ENCODE measurements around the gene ABCA7. TPM values are rescaled to one million over a fixed set of nuclear protein-coding genes. Genes with fewer than 3 reads are reported as not detected.

ABCA7 gene
- total and polyA plus RNA-seq, 2 of the 8 experiments (the other 6 are each of a cell fraction or from before 2014, with no cell fraction given) = 10.4 to 25.6 TPM

DNA sequence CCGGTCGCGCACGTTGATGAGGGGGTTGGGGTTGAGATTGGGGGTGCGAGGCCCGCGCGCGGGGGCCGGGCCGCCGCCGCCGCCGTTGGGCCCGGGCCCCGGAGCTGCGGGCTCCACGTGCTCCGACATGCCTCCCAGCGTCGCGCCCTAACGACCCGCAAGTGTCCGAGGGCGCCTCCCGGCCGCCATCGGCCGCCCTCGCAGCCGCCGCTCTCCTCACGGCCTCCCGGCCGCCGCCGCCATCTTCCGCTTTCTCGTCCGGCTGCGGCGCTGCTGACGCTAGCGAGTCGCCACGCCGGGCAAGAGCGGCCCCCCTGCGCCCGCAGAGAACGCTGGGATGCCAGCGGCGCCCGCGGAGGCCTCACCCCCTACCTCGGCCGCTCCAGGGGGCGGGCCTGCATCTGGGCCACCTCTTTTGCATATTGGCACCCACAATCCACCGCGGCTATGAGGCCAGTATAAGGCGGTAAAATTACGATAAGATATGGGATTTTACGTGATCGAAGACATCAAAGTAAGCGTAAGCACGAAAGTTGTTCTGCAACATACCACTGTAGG is 19.0 kb upstream of the ABCA7 start, which contains the start of gene TMEM259 (continued):
- TF ChIP-seq NANOG (IDR thresholded peaks at IDR 0.05; ENCODE audit: insufficient read depth, low read depth, low read length, poor library complexity, severe bottlenecking) = no peak
- no peak for TF ChIP-seq ASH2L (IDR thresholded peaks at IDR 0.05; ENCODE audit: low read length)
- TF ChIP-seq GABPA (IDR thresholded peaks at IDR 0.05; ENCODE audit: borderline replicate concordance, insufficient read depth, low read length) = no peak
- no peak; the same call in 1 of the 2 replicates for TF ChIP-seq CREB1 (IDR thresholded peaks at IDR 0.05)
- no peak for TF ChIP-seq CHD1 (IDR thresholded peaks at IDR 0.05; ENCODE audit: low read depth, low read length)
- no peak for TF ChIP-seq EZH2 (IDR thresholded peaks at IDR 0.05; ENCODE audit: low read depth, low read length, severe bottlenecking)
- no peak for TF ChIP-seq ZNF274 (IDR thresholded peaks at IDR 0.05; ENCODE audit: borderline replicate concordance, extremely low read depth, low read length)
- TF ChIP-seq YY1 (IDR thresholded peaks at IDR 0.05; ENCODE audit: low read depth, low read length) = peak; percentile 97
- TF ChIP-seq, protein P1, sequence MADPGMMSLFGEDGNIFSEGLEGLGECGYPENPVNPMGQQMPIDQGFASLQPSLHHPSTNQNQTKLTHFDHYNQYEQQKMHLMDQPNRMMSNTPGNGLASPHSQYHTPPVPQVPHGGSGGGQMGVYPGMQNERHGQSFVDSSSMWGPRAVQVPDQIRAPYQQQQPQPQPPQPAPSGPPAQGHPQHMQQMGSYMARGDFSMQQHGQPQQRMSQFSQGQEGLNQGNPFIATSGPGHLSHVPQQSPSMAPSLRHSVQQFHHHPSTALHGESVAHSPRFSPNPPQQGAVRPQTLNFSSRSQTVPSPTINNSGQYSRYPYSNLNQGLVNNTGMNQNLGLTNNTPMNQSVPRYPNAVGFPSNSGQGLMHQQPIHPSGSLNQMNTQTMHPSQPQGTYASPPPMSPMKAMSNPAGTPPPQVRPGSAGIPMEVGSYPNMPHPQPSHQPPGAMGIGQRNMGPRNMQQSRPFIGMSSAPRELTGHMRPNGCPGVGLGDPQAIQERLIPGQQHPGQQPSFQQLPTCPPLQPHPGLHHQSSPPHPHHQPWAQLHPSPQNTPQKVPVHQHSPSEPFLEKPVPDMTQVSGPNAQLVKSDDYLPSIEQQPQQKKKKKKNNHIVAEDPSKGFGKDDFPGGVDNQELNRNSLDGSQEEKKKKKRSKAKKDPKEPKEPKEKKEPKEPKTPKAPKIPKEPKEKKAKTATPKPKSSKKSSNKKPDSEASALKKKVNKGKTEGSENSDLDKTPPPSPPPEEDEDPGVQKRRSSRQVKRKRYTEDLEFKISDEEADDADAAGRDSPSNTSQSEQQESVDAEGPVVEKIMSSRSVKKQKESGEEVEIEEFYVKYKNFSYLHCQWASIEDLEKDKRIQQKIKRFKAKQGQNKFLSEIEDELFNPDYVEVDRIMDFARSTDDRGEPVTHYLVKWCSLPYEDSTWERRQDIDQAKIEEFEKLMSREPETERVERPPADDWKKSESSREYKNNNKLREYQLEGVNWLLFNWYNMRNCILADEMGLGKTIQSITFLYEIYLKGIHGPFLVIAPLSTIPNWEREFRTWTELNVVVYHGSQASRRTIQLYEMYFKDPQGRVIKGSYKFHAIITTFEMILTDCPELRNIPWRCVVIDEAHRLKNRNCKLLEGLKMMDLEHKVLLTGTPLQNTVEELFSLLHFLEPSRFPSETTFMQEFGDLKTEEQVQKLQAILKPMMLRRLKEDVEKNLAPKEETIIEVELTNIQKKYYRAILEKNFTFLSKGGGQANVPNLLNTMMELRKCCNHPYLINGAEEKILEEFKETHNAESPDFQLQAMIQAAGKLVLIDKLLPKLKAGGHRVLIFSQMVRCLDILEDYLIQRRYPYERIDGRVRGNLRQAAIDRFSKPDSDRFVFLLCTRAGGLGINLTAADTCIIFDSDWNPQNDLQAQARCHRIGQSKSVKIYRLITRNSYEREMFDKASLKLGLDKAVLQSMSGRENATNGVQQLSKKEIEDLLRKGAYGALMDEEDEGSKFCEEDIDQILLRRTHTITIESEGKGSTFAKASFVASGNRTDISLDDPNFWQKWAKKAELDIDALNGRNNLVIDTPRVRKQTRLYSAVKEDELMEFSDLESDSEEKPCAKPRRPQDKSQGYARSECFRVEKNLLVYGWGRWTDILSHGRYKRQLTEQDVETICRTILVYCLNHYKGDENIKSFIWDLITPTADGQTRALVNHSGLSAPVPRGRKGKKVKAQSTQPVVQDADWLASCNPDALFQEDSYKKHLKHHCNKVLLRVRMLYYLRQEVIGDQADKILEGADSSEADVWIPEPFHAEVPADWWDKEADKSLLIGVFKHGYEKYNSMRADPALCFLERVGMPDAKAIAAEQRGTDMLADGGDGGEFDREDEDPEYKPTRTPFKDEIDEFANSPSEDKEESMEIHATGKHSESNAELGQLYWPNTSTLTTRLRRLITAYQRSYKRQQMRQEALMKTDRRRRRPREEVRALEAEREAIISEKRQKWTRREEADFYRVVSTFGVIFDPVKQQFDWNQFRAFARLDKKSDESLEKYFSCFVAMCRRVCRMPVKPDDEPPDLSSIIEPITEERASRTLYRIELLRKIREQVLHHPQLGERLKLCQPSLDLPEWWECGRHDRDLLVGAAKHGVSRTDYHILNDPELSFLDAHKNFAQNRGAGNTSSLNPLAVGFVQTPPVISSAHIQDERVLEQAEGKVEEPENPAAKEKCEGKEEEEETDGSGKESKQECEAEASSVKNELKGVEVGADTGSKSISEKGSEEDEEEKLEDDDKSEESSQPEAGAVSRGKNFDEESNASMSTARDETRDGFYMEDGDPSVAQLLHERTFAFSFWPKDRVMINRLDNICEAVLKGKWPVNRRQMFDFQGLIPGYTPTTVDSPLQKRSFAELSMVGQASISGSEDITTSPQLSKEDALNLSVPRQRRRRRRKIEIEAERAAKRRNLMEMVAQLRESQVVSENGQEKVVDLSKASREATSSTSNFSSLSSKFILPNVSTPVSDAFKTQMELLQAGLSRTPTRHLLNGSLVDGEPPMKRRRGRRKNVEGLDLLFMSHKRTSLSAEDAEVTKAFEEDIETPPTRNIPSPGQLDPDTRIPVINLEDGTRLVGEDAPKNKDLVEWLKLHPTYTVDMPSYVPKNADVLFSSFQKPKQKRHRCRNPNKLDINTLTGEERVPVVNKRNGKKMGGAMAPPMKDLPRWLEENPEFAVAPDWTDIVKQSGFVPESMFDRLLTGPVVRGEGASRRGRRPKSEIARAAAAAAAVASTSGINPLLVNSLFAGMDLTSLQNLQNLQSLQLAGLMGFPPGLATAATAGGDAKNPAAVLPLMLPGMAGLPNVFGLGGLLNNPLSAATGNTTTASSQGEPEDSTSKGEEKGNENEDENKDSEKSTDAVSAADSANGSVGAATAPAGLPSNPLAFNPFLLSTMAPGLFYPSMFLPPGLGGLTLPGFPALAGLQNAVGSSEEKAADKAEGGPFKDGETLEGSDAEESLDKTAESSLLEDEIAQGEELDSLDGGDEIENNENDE (IDR thresholded peaks at IDR 0.05; ENCODE audit: insufficient replicate concordance, low read length) = no peak
- no peak for TF ChIP-seq SAP30 (IDR thresholded peaks at IDR 0.05; ENCODE audit: insufficient read depth, insufficient replicate concordance, low read length)
- 0 out of 2 replicates have a peak, but pooled peaks have one; percentile 6 for TF ChIP-seq KDM5A (IDR thresholded peaks at IDR 0.05; ENCODE audit: low read length)
